Right lobe of liver (tissue), 6 donors: Measurements from ENCODE around the gene TECRL. TPM values are rescaled to one million over a fixed set of nuclear protein-coding genes. Genes with fewer than 3 reads are reported as not detected.

Experiments used
- ATAC-seq, 4 donors: fragments of 200-7000 bp; cut with Tn5 transposase; one replicate each; pipeline ENCODE4 v1.9.1; 2020; ENCODE audit warnings: mild to moderate bottlenecking in 4 of 4, moderate library complexity in 4 of 4
- DNase-seq, 3 donors: peaks; one replicate each; pipeline ENCODE4 v3.0.0-alpha.2; 2020
- H3K27ac ChIP-seq, 3 donors: fragments of 200-600 bp; one replicate each; pipeline ENCODE4 v1.8.0; 2022
- H3K27me3 ChIP-seq, 2 donors: fragments of 200-600 bp; one replicate each; pipeline ENCODE4 v1.8.0; 2022
- H3K36me3 ChIP-seq, 4 donors: fragments of 200-600 bp; sonication (generic) in 1 of 4; one replicate each; pipeline versions ENCODE4 v1.5.1 to v1.8.0; 2017 to 2022; ENCODE audit warnings: control low read depth in 1 of 4
- H3K4me1 ChIP-seq, 4 donors: fragments of 200-600 bp; sonication (generic) in 1 of 4; one replicate each; pipeline versions ENCODE4 v1.5.1 to v1.8.0; 2017 to 2022; ENCODE audit warnings: control low read depth in 1 of 4
- H3K4me3 ChIP-seq, 3 donors: fragments of 200-600 bp; one replicate each; pipeline ENCODE4 v1.8.0; 2022
- H3K9me3 ChIP-seq, 4 donors: fragments of 200-600 bp; sonication (generic) in 1 of 4; one replicate each; pipeline versions ENCODE4 v1.5.1 to v1.8.0; 2017 to 2022; ENCODE audit warnings: control low read depth in 1 of 4
- CTCF ChIP-seq, 4 donors: fragments of 200-600 bp in 3 of 4; fragments of 450-650 bp in 1 of 4; IDR thresholded peaks; one replicate each; pipeline versions ENCODE4 v1.5.1 to v1.8.0; 2016 to 2022; ENCODE audit warnings: antibody characterized with exemption in 4 of 4, mild to moderate bottlenecking in 2 of 4
- POLR2A ChIP-seq: fragments of 450-650 bp; IDR thresholded peaks from one replicate; pipeline ENCODE4 v1.6.1; 2017; ENCODE audit warnings: antibody characterized with exemption, mild to moderate bottlenecking
- WGBS: methylation state at CpG from one replicate; pipeline ENCODE4 v1.1.6; 2018; ENCODE audit warnings: low coverage, low lambda C conversion rate; ENCODE audit not compliant: insufficient coverage; ENCODE audit errors: missing lambda C conversion rate; 5-methylcytosine and 5-hydroxymethylcytosine counted together
- intact Hi-C, 2 donors: fragments of 100-400 bp; cut with DNase I; formaldehyde crosslinking; loops; one replicate each; pipeline versions ENCODE4 v1.11.2 to v1.14.1; 2022
- small RNA-seq, 2 experiments: library from RNA; depleted of rRNA; stranded (forward); fragments of <200 nt; gene quantifications; one replicate each; pipeline ENCODE3, GENCODE V24; 2016
- total RNA-seq, 6 experiments: library from RNA; depleted of rRNA in 2 of 6; stranded (reverse); fragments of >200 nt in 2 of 6; fragmentation: NEBNext Ultra II Directional in 3 of 6; extraction: Animal tissue kit (Norgen Biotek cat#: 25700) in 3 of 6; gene quantifications; one replicate each; pipeline versions ENCODE4 v1.1.0 to v1.2.4, GENCODE V29; 2016 to 2023
- donor health status: DM: no; HTN: yes; CAD: no.
- donor health status: DM: no; HTN: no; CAD: no.
- donor health status: DM: no; HTN: no; CAD: no.
- donor health status: DM: no; HTN: yes; CAD: no.
- donor health status: DM: no; HTN: yes; CAD: no.

Gene TECRL
- total RNA-seq, 6 experiments from 2014 or later, result not detected

- Histone ChIP-seq H3K4me3 (no peak overlapping the region), H3K27ac (no peak overlapping the region), H3K9me3 (no peaks in the 10 kb centered on the region), H3K4me1 (no peaks in the 10 kb centered on the region), H3K27me3 (no peaks in the 10 kb centered on the region), H3K36me3 (no peaks in the 10 kb centered on the region)
- DNase-seq, result no peak
- intact Hi-C loops, result no loop called here
- ATAC-seq, result no peak
- TF ChIP-seq CTCF (IDR thresholded peaks at IDR 0.05) (no peak), POLR2A (no peak)
These were observed 159.2 kb downstream of the TECRL start for GRCh38 chr4:64250061-64250460.

- intact Hi-C loops, result no loop called here
- no peak for TF ChIP-seq CTCF (IDR thresholded peaks at IDR 0.05)
- TF ChIP-seq POLR2A, result no peak
These were observed 161.1 kb downstream of the TECRL start for GRCh38 chr4:64248186-64248585.

GRCh38 chr4:64230709-64231310 is 178.4 kb downstream of the TECRL start:
- 58% methylated on average over 3 of the region's 3 CpGs for WGBS
- Histone ChIP-seq H3K4me3 (no peak overlapping the region), H3K9me3 (peaks cover 0 to 14% (median 2%) of the 10 kb centered on the region in 4 donors), H3K4me1 (no peaks in the 10 kb centered on the region), H3K36me3 (no peaks in the 10 kb centered on the region), H3K27ac (no peak overlapping the region), H3K27me3 (no peaks in the 10 kb centered on the region)
- intact Hi-C loops, result no loop called here
- DNase-seq, result no peak
- TF ChIP-seq CTCF (IDR thresholded peaks at IDR 0.05) (no peak), POLR2A (no peak)
- no peak for ATAC-seq

More at GRCh38 chr4:64248186-64248585, 161.1 kb downstream of the TECRL start:
- ATAC-seq (no peak), DNase-seq (no peak)
- no peaks in the 10 kb centered on the region for H3K27me3 ChIP-seq
- H3K36me3 ChIP-seq, result no peaks in the 10 kb centered on the region
- no peaks in the 10 kb centered on the region for H3K4me1 ChIP-seq
- H3K27ac ChIP-seq, result no peak overlapping the region
- H3K4me3 ChIP-seq, result no peak overlapping the region
- H3K9me3 ChIP-seq, result no peaks in the 10 kb centered on the region

Small RNAs within 50 kb of the gene (small RNA-seq; reads per million reads assigned to genes)
- 0 reads per million in 2 experiments for gene RNU6-191P
